CD4-positive, alpha-beta T cell treated with Interleukin-1 beta for 1 hour (primary cell): ENCODE measurements around the gene GRIK3.

Experiments
- DNase-seq, 2 donors: peaks; one replicate each; pipeline ENCODE4 v3.0.0-alpha.2; 2020 to 2022

The GRIK3 gene

DNA sequence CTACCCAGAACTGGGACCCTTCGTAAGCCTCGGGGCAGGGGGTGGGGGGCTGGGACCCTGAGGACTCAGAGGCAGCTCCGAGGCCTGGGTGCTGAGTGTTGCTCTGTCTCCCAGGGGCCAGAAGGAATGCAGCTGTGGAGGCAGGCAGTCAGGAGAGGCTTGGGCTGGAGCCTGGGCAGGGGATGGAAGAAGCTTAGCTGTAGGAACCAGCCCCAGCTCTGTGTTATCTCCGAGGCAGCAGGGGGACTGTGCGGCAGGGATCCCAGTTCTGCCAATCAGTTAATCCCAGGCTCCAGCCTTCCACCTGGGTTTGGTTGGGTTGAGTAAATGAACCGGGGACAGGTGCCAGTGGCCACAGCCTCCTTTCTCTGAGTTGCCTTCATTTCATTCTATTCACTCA is 8.2 kb upstream of the GRIK3 start:
- DNase-seq = no peak

DNA sequence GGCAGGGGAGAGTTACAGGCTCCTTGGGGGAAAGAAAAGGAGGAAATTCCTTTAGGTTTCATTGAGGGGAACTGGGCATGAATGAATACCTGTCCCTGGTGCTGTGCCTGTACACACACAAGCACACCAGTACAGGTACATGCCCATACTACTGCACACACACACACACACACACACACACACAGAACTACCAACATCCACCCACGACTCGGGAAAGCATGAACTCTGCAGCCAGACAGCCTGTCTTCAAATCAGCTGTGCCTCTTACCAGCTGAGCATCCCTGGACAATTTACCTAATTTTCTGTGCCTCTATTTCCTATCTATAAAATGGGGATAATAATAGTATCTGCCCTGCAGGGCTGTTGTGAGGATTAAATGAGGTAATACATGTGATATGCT is 7.2 kb upstream of the GRIK3 start:
- no peak for DNase-seq

DNA sequence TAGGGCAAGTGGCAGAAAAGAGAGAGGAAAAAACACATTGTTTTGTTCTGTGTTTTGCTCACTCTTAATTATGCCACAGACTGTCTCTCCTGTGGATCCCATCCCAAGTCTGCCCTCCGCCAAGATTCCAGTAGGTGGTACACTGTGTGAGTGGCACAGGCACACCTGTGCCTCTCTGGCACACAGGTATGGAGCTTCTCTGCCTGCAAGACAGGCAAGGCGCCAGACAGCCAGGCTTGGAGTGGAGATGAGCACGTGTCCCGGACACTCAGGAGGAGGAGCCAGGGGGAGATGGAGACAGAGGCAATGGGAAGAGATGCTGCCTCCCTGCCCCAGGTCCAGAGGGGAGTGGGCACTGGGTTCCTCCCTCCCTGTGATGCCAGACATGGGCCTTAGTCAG is 6.5 kb upstream of the GRIK3 start:
- no peak for DNase-seq

DNA sequence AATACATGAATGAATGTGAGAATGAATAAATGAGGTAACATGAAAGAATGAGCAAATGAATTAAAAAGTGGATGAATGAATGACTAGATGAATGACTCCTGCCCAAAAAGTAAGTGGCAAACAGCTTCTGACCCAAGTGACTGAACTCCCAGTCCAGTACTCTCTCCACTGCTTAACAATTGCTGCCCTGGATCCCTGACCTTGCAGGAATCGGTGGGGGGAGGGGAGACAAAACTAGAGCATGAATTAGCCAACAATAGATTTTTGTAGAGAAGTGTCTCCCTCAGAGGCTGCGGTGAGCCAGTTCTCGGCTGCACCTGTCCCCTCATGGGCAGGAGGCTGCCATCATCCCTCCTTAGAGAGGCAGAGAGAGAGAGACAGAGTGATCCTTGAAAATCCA is 5.9 kb upstream of the GRIK3 start:
- no peak for DNase-seq

DNA sequence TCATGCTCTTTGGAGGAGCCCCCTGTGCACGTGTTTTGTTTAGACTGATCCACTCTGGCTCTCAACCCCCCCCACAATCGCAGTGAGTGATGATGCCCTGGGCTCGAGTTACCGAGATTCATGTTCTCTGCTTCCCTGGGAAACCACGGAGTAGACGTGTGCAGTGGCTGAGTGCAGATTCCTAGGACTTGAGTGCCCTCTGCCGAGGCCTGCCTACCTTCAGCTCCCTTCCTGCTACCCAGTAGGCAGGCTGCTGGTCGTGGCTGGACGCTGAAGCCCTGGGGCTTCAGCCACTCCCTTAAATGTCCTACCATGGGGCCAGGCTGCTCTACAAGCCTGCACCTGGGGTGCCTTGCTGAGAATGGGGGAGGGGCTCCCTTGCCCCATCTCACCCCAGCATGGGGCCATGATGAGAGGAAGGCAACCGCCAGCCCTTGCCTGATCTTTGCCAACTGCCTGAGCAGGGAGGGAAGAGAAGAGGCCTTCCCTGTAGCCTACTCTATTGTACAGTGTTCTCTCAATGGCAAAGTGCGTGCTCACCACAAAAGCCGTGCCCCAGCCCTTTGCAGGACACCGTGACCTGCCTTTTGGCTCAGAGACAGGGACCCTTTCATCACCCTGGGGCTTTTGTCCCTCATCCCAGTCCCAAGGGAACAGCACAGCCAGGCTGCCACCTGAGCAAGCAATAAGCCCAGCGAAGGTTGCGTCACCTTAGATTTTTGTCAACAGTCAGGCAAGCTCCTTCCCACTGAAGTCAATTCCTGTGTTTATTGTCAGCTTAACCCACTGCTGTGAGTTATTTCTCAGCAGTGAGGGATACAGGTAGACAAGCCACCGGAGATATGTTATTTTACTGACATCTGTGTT is 4.1 kb upstream of the GRIK3 start:
- no peak for DNase-seq

DNA sequence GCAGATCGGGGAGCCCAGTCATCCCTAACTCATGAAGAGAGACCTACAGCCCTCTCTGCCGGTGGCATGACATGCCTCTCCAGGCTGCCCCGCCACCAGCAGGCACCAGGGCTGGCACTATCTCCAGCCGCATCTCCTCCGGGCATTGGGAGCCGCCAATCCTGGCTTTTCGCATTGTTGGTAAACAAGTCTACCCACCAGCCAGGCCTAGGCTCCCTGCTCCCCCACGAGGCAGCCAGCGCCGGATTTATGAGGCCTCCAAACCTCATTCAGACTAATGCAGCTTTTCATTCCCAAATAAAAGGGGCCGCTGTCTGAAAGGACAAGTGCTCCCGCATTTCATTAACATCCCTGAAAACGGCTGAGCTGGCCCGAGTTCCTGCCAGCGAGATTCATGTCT is 3.4 kb upstream of the GRIK3 start:
- no peak for DNase-seq

DNA sequence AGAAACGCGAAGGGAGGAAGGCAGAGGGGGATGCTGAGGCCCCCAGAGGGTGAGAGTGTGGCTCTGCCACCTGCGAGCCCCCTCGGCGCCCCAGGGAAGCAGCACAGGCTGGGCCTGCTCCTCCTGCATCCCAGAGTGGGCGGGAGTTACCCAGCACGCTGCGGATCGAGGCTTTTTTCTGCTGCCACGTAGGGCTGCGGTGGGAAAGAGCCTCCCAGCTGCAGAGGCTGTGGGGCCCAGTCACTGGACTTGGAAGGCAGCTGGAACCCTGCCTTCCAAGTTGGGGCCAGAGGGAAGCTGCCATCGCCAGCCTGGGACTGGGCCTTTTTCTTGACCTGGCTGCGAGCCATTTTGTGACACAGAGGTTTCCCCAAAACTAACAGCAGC is 2.3 kb upstream of the GRIK3 start:
- DNase-seq = no peak

DNA sequence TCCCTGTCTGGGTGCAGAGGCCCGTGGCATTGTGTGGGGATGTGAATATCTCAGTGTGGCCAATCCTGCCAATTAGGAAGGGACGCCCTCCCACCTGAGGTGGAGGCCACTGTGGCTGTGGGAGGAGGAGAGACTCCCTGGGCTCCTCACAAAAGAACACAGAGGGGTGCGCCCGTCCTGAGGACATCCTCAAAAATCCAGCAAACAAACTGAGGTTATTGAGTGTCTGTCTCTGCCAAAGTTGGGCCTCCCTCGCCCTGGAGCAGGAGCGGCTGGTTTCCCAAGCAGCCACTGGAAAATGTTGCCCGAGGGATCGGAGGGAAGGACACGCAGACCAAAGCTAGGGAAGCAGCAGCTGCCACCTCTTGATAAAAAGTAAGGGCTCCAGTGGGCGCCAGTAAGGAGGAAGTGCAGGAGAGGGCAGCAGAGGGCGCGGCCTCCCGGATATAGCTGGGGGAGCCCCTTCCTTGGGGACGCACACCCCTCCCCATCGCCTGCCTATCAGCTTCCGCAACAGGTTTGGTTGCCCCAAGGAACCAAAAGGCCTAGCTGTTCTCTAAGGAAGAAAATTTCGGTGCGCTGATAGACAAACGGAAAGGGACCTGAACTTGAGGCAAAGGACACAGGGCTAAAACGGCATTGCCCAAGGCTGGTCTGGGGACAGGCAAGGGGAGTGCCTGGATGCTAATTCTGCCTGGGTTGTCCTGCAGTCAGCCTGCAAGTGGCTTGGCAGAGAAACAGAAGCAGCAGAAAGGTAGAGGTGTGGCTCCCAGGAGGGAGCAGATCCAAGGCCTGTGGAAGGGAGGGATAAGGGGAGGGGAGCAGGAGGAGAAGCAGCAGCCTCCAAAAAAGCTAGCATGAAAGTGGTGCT is 1.7 kb upstream of the GRIK3 start:
- peak in 1 of 2 donors; percentile 25 for DNase-seq

DNA sequence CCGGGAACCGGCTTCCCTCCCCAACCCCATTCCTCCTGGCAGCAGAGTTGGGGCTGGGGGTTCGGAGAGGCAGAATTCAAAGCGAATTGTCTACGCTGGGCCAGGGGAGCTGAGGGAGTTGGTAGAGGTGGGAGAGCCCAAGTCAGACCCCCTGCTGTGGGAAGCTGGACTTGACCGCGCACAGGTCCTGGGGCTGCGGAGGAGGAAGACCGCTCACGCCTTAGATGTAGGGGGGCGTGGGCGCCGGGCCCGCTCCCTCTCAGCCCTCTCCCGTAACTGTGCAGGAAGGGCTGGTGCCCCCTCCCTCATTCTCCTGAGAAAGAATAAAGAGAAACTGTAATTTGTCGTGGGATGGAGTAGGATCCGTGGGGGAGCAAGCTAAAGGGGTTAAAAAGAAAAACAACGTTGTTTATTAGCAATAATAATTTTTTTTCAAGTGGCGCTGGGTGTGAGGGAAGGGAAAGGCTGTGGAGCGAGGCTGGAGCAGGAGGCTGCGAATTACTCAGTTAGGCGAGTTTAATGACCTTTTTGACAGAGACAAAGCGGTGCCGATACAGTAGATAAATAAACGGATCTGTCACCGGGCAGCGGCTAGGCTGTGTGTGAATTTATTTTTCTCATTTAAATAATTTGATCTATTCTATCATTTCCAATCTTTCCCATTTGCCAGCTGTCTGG is 838 bp upstream of the GRIK3 start:
- no peak for DNase-seq

DNA sequence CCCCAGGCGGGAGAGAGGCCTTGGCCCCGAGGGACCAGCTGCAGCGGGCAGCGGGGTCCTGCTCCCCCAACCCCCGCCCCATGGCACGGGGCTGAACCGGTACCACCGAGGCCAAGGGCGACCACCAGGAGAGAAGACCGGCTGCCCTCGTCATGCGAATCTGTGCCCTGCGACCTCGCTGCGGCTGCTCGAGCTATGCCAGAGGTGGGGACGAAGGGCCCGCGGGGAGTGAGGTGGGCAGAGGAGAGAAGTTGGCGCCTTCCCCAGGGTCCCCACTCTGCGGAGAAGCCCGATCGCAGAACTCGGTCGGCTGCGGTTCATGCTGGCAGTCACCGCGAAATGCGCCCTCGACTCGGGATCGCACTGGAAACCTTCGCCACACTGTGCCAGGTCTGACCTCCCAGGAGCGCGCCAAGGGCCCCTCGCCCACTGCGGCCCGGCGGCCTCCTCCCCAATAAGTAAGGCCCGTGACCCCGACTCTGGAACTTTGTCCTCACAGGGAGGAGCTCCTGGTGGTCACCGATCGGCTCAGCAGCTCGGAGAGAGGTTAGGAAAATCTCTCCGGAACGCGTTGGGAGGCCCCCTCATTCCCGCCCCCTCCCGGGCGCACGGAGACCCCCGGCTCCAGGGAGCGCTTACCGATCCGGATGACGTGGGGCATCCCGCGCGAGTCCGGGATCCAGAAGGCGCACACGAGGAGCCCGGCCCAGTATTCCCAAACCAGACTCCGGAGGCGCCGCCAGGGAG is 787 bp downstream of the GRIK3 start:
- DNase-seq = no peak

DNA sequence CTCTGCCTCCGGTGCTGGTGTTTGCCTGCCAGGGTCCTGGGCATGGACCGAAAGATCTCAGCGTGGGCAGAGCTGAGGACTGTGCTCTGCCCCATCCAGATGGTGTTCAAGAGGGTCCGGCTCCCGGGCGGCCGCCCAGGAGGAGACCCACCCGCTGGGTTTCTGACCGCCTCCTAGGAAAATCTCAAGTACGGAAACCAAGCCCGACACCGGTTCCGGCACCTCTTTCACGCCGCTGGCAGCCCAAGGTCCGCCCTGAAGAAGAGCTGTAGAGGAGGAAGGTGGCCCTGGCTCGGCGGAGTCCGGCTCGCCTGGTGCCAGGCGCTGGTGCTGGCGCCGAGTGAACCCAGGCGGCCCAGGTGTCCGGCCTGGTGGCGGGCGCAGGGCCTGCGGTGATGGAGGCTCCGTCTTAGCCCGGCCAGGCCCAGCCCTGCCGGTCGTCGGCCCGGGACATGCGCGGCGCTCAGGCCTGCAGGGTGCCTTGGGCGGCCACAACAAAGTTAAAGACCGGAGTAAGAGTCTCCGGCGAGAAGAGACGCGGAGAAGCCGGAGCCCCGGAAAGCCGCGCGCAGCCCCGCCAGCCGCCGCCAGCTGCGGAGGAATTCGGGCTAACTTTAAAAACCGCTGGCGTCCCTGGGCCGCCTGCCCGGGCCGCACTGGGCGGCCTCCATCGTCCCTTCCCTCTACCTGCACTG is 1.5 kb downstream of the GRIK3 start:
- no peak for DNase-seq

DNA sequence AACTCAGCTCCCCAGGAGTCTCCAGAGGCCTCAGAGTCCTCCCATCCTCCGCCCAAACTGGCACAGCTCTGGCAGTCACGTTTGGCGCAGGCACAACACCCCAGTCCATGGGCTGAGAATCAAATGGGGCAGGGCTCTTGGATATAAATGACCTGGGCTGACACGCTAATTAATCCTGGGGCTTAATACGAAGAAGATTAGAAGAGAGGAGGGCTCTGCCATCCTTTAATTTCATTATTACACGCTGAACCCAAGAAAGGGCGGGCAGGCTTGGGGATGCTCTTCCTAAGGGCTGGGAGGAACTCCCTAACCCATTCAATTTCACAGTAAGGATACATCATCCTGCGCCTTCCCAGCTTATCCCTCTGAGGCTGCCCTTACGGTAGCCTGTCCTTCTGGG is 2.4 kb downstream of the GRIK3 start:
- DNase-seq = no peak

DNA sequence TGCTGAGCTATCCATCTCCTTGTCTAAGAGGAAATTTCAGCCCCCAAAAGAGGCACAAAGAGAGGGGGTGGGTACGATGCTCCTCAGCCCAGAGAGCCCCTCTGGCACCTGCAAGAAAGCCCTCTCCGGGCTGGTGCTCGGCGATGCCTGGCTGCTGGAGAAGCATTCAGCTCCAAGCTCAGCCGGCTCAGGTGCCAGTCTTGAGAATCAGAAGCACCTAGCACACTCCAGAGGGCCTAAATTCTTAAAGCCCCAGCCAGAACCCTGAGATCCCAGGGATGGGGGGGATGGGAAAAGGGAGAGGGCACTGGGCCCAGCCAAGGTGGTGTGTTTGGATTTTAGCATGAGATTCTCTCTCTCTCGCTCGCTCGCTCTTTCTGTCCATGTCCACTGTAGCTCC is 2.9 kb downstream of the GRIK3 start:
- DNase-seq = no peak

DNA sequence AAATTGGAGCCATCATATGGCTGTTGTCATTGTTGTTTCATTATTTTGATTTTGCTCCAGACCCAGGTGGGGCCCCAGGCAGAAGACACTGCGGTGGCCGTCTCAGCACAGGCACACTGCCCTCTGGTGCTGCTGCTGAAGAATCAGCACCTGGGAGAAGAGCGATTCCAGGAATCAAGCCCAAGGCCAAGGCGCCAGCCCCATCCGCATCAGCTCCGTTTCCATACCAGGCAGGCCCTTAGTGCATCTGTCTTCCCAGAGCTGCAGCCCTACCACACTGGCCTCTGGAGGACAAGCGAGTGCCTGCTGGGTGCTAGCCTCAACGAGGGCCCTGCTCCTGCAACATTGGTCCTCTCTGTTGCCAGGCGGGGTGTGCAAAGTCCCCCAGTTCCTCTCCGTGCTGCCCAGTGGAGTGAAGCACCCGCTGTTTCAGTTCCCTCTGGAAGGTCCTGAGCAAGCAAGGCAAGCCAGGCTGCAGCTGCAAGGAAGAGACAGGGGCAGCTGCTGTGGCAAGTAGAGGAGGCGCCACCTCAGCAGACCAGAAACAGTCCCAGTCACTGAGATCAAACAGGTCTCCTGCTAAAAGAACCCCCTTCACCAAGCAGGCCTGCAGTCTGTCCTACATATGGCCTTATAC is 5.2 kb downstream of the GRIK3 start:
- no peak for DNase-seq

DNA sequence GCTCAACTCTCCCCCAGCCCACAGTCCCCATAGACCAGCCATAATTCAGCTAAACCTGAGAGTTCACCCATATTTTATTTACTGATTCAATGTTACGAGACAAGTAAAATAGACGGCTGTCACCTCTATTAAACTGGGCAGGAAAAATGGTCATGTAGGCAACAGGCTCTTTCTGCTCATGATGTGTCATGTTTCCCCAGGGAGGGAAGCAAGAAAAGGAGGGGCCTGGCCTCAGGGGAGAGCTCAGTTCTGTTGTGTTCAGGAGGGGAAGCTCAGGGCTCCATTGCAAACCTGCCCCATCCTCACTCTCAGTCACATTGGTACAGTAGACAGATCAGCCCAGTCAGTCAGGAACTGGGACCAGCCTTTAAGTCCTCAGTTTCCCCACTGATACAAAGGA is 12.8 kb downstream of the GRIK3 start:
- no peak for DNase-seq

DNA sequence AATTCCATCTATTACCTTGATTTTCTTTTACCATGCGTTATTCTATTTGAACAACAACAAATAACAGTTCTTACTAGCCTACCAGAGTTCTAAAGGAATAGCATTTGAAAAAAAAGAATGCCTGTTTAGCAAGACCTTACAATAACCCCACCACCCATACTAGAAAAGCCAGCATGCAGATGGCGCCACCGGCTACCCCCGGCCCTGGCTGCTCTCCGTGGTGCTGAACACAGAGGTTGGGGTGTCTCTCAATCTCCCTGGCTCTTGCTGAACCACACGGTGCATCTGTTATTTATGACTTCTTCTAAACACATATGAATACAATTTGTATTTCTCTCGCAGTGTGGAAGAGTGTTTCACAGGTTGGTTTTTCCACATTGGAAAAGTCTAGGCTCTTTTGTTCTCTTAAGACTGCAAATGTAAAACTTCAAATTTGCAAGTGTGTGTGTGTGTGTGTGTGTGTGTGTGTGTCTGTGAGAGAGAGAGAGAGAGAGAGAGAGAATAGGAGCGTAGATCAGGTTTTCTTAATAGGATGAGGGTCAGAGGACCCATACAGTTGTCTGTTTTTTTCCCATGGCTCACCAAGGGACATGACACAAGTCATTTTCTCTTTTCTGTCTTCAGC is 13.6 kb downstream of the GRIK3 start:
- no peak for DNase-seq

DNA sequence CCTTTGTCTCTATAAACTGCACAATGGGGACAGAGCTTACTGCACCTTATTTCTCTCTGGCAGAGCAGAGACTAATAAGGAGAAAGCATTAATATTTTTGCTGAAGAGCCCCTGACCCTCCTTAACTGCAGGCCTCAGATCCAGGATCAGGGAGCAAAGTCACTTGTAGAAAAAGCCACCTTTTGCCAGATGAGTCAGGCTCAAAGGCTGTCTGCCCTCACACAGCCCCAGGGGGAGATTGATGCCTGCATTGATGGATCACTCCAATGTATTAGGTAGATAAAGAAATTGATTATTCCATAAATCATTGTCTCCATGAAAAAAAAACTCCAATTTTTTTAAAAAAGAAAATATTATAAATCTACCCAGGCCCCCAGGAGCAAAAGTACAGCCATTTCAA is 15.8 kb downstream of the GRIK3 start:
- no peak for DNase-seq

DNA sequence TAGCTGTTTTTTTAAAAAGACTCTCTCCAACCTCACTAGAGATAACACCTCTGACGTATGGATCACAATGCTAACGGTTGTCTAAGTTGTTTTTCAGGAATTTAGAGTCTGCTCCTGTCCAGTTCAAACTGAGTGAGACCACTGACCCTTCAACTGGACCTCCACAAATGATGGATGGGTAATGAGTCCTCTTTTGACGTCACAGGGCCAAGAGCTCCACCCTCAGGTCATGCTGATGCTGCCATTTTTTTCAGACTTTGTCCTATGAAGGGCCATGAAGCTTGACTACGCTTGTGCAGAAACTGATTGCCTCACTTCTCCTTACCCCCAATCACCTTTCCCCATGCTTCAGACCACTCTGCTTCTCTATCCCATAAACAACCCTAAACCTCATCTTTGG is 16.6 kb downstream of the GRIK3 start:
- no peak for DNase-seq

DNA sequence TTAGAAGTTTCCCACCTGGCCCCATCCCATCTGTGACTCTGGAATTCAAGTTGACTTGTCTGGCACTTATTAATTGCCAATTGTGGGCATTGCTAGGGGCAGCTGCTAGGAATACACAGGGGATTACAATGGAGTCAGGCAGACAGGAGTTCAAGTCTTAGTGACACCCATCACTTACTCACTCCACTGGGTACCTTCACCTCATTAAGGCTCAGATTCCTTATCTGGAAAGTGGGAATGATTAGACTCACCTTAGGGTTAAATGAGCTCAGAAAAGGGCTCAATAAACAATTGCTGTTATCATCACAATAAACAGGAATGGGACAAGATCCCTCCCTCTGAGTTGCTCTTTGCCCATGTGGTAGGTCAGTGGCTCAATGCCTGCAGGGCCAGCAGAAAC is 18.2 kb downstream of the GRIK3 start:
- DNase-seq = no peak

DNA sequence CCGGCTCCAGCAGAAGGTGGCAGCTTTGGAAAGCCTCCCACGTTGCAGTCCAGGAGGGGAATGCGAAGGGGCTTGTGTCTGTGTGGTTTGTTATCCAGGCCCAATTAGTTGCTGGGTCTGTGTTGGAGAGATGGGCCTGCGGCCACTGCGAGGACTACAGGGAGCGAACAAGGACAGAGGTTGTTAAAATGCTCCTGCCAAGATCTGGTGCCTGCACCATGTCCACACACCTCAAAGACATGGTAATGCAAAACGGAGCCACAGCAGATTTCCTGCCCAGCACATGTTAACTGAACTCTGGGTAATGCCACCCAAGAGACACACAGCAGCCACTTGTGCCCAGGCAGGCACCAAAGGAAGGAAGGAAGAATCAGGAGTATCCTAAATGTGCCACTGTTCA is 18.6 kb downstream of the GRIK3 start:
- no peak for DNase-seq

DNA sequence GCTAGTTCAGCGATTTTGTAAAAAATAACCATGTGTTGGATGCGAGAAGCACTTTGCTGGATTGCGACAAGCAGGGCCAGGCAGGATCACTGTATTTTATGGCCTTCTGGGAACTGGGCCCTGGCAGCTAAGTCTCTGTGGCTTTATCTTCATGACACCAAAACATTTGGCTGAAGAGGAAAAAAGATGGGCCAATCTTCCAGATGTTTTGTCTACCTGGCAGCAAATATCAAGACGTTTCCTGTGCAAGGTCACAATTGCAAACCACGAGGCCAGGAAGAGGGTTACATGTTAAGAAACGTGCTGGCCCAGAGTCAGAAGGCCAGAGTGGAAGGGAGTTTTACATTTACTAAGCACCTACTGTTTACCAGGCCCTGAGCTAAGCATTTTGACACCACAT is 22.1 kb downstream of the GRIK3 start:
- no peak for DNase-seq
